Hindlimb muscle (tissue), 1 donor: ENCODE data around the gene CORT. TPM values are rescaled to one million over a fixed set of nuclear protein-coding genes. Genes with fewer than 3 reads are reported as not detected.

ENCODE experiments used
- DNase-seq: peaks from one replicate; pipeline ENCODE4 v3.0.0-alpha.2; 2013
- polyA plus RNA-seq: library from polyadenylated mRNA; unstranded; fragments of 120-200 nt; gene quantifications from one replicate; pipeline ENCODE4 v1.2.1, GENCODE V29; 2013; ENCODE audit not compliant: insufficient read length

The CORT gene
- polyA plus RNA-seq, 1 donor = 2.0 TPM

DNA sequence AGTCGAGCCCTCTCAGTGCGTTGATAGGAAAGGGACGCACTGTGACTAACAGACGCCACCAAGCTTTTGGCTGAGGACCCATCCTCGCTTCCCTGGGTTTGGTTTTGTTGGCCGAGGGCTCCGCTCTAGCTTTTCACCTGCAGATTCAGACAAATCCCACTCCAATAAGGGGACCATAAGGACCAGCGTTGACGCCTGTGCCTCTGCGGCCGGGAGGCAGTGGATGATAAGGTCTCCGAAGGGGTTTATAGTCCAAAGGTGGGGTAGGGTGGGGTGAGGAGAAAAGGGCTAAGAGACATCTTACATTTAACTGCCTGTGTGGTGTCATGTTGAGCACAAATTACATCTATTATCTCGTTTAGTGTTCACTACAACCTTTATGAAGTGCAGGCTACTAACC is 25.7 kb downstream of the CORT start:
- no peak for DNase-seq

DNA sequence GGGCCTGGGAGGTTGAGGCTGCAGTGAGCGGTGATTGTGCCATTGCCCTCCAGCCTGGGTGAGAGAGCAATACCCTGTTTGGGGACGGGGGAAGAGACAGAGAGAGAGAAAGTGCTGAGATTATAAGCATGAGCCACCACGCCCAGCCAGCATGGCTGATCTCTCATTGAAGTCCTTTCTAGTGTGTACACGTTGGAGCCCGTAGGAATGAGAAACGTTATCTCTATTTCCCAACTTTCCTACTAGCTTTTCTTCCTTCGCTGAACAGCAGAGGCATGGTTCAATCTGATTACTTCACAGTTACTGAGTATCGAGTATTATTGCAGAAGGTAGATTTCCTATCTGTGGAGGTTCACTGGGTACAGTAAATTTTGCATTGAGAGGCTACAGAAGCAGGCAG is 29.5 kb downstream of the CORT start:
- DNase-seq = no peak

- DNase-seq = no peak
Observed at GRCh38 chr1:10480614-10481013, 30.8 kb downstream of the CORT start.

DNA sequence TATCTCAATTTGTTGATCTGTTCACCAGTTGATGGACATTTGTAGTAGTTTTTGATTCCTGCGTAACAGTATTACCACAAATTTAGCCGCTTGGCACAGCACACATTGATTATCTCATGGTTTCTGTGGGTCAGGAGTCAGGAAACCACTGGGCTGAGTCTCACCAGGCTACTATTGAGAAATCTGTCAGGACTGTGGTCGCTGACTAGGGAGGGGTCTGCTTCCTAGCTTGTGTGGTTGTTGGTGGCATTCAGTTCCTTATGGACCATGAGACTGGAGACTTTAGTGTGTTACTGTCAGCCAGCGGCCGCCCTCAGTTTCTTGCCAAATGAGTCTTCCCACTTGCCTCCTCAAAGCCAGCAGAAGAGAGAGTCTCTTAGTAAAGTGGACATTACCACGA is 34.7 kb downstream of the CORT start:
- DNase-seq = no peak

GRCh38 chr1:10489291-10490055 is 39.6 kb downstream of the CORT start:
- DNase-seq = no peak

GRCh38 chr1:10490286-10490970 is 40.6 kb downstream of the CORT start:
- no peak for DNase-seq

DNA sequence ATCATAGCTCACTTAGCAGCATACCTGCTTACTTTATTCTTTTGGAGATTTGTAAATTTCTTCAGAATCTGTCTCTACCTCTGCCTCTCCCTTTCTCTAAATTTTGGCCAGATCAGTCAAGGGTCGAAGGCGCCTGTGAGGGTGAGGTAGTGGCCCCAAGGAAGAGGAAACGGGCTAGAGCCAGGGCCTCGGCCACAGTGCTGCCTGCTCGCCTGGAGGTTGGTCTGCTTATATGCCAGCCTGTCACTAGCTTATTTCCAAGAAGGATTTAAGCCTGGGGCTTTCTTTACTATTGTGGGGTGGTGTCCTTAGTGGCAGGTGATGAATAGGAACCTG is 44.6 kb downstream of the CORT start:
- DNase-seq = no peak

- DNase-seq = peak; percentile 53
Observed at GRCh38 chr1:10494754-10495474, 45.1 kb downstream of the CORT start.

- DNase-seq = no peak
Observed at GRCh38 chr1:10495475-10495817, 45.6 kb downstream of the CORT start.

DNA sequence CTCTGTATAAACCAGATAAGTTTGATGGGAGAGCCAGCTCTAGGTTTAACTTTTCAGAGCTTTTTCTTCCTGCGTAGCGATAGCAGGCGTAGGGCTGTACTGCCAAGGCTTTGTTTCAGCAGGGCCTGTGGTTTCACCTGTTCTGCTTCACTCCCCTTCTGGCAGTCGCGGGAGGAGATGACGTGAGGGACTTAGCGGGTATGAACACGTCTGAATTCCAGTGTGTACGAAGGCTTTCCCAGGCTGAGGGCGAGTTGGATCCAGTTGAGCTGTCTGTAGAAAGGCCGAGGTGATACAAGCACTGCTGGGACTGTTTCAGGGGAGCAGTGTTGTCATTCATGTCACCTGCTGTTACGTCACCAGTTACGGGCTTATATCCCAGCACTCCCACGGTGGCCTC is 46.1 kb downstream of the CORT start:
- no peak for DNase-seq

GRCh38 chr1:10497109-10497508 is 47.3 kb downstream of the CORT start:
- no peak for DNase-seq

DNA sequence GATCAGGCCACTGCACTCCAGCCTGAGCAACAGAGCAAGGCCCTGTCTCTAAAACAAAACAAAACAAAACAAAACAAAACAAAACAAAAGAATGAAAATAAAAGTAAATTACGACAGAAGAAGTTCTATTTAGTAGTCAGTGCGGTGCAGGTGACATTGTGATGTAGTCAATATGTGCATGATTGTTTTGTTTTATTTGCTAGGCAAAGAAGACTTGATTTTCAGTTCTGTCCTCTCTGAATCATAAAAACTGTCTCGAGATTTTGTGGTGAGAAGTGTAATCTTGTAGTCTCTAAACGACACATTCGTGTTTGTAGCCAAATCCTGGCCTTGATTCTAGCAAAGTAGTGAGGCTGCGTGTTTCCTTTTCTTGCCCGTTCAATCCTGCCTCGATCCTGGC is 48.4 kb downstream of the CORT start:
- no peak for DNase-seq

Other genes with a start within 250 kb of the CORT start
- gene KIF1B, start 239.5 kb upstream of the CORT start, polyA plus RNA-seq = 203 TPM
- gene PGD, start 51.0 kb upstream of the CORT start, polyA plus RNA-seq = 103 TPM
- 7.9 TPM for gene CENPS, start 19.6 kb upstream of the CORT start, polyA plus RNA-seq
- 20.8 TPM for gene DFFA, start 22.5 kb downstream of the CORT start, polyA plus RNA-seq
- 16.6 TPM for gene PEX14, start 24.9 kb downstream of the CORT start, polyA plus RNA-seq